SK-N-SH (cell line): ENCODE data around the gene JAKMIP1. TPM values are rescaled to one million over a fixed set of nuclear protein-coding genes. Genes with fewer than 3 reads are reported as not detected.

ENCODE experiments used
- CTCF ChIA-PET: fragments of 300-600, 350-600 bp; formaldehyde crosslinking; extraction: SDS; loops from one replicate; lab custom pipeline; 2021; lab: Yijun Ruan, JAX
- POLR2A ChIA-PET: fragments of 350-600 bp; sonication (Branson Sonifier 250); formaldehyde crosslinking; extraction: SDS; loops from one replicate; lab custom pipeline; 2020; ENCODE audit warnings: antibody characterized with exemption, inconsistent platforms; lab: Yijun Ruan, JAX
- DNase-seq: peaks from one replicate; pipeline ENCODE4 v3.0.0; 2012
- H2AFZ ChIP-seq: fragments of 200-600 bp; sonication (generic); 2 replicates; pipeline ENCODE4 v1.8.1; 2016; ENCODE audit warnings: antibody characterized with exemption, mild to moderate bottlenecking, low read depth
- H3F3A ChIP-seq: fragments of 200-600 bp; sonication (generic); replicated peaks from 2 replicates; pipeline ENCODE3; 2016; ENCODE audit warnings: antibody characterized with exemption, mild to moderate bottlenecking; ENCODE audit not compliant: insufficient read depth
- H3K27ac ChIP-seq, 2 experiments: fragments of 200-500 bp in 1 of 2; fragments of 200-600 bp in 1 of 2; sonication (Bioruptor generic) in 1 of 2; sonication (generic), shearing (Covaris generic) in 1 of 2; 2 replicates each; pipeline versions ENCODE4 v1.5.1 to v1.6.1; 2014 to 2016; ENCODE audit warnings: low read depth in 2 of 2, inconsistent platforms in 1 of 2, low read length in 1 of 2, mild to moderate bottlenecking in 1 of 2, mixed read lengths in 1 of 2
- H3K27me3 ChIP-seq: fragments of 200-600 bp; sonication (generic), shearing (Covaris generic); 2 replicates; pipeline ENCODE4 v1.6.1; 2016; ENCODE audit warnings: mixed run types; ENCODE audit not compliant: insufficient read depth
- H3K36me3 ChIP-seq, 2 experiments: fragments of 200-500 bp in 1 of 2; fragments of 200-600 bp in 1 of 2; sonication (Bioruptor generic) in 1 of 2; sonication (generic) in 1 of 2; replicated peaks in 1 of 2; 2 replicates each; pipeline versions ENCODE3 to v1.5.1; 2014 to 2016; ENCODE audit warnings: low read length in 1 of 2, mild to moderate bottlenecking in 1 of 2; ENCODE audit not compliant: insufficient read depth in 2 of 2, control insufficient read depth in 1 of 2
- H3K4me1 ChIP-seq, 2 experiments: fragments of 200-500 bp in 1 of 2; fragments of 200-600 bp in 1 of 2; sonication (Bioruptor generic) in 1 of 2; sonication (generic), shearing (Covaris generic) in 1 of 2; 2 replicates each; pipeline versions ENCODE4 v1.5.1 to v1.6.1; 2014 to 2016; ENCODE audit warnings: low read depth in 1 of 2, low read length in 1 of 2, mixed run types in 1 of 2; ENCODE audit not compliant: insufficient read depth in 2 of 2, control insufficient read depth in 1 of 2
- H3K4me2 ChIP-seq: fragments of 200-600 bp; sonication (generic), shearing (Covaris generic); 2 replicates; pipeline ENCODE4 v1.6.1; 2017; ENCODE audit warnings: mixed run types
- H3K4me3 ChIP-seq, 2 experiments: fragments of 200-500 bp in 1 of 2; fragments of 200-600 bp in 1 of 2; sonication (Bioruptor generic) in 1 of 2; sonication (generic), shearing (Covaris generic) in 1 of 2; 2 replicates each; pipeline versions ENCODE4 v1.5.1 to v1.8.1; 2014 to 2016; ENCODE audit warnings: low read depth in 2 of 2, inconsistent platforms in 1 of 2, low read length in 1 of 2, mild to moderate bottlenecking in 1 of 2, mixed read lengths in 1 of 2, moderate library complexity in 1 of 2
- H3K79me2 ChIP-seq: fragments of 200-600 bp; sonication (generic); 2 replicates; pipeline ENCODE4 v1.8.1; 2017; ENCODE audit warnings: mild to moderate bottlenecking; ENCODE audit not compliant: insufficient read depth
- H3K9ac ChIP-seq: fragments of 200-600 bp; sonication (generic); 2 replicates; pipeline ENCODE4 v1.6.1; 2017; ENCODE audit warnings: mixed run types
- H3K9me2 ChIP-seq: fragments of 200-600 bp; sonication (generic); 2 replicates; pipeline ENCODE4 v1.6.1; 2017; ENCODE audit warnings: mixed run types
- H3K9me3 ChIP-seq: fragments of 200-600 bp; sonication (generic); 2 replicates; pipeline ENCODE4 v1.6.1; 2017; ENCODE audit warnings: mixed run types, mild to moderate bottlenecking, moderate library complexity
- H4K20me1 ChIP-seq: fragments of 200-600 bp; sonication (generic); 2 replicates; pipeline ENCODE4 v1.6.1; 2017; ENCODE audit warnings: mild to moderate bottlenecking, mixed run types; ENCODE audit not compliant: insufficient read depth
- FOXJ3 ChIP-seq: sonication (generic); formaldehyde crosslinking; IDR thresholded peaks from 2 replicates; pipeline ENCODE4 v1.5.1; 2020; ENCODE audit warnings: mild to moderate bottlenecking, missing genetic modification reagents
- FOXM1 ChIP-seq: IDR thresholded peaks from 2 replicates; pipeline ENCODE4 v1.4.0; 2012; ENCODE audit warnings: low read depth, mild to moderate bottlenecking
- JUND ChIP-seq: IDR thresholded peaks from 2 replicates; pipeline ENCODE4 v1.4.0; 2012
- MXI1 ChIP-seq: IDR thresholded peaks from 2 replicates; pipeline ENCODE4 v1.6.1; 2012; ENCODE audit warnings: mild to moderate bottlenecking, low read depth, low read length, improper control_type of control experiment
- NRF1 ChIP-seq: IDR thresholded peaks from 2 replicates; pipeline ENCODE4 v1.6.1; 2012; ENCODE audit warnings: low read depth, mild to moderate bottlenecking, low read length
- RXRA ChIP-seq: IDR thresholded peaks from 2 replicates; pipeline ENCODE4 v1.4.0; 2012; ENCODE audit warnings: low read depth, mild to moderate bottlenecking, borderline replicate concordance
- SIN3A ChIP-seq: IDR thresholded peaks from 2 replicates; pipeline ENCODE4 v1.6.1; 2012; ENCODE audit warnings: low read depth, mild to moderate bottlenecking, low read length, moderate library complexity, borderline replicate concordance
- TAF1 ChIP-seq: IDR thresholded peaks from 2 replicates; pipeline ENCODE4 v1.6.1; 2012; ENCODE audit warnings: low read depth, mild to moderate bottlenecking, low read length, moderate library complexity, borderline replicate concordance
- TCF12 ChIP-seq: IDR thresholded peaks from 2 replicates; pipeline ENCODE4 v1.4.0; 2012
- TEAD4 ChIP-seq: IDR thresholded peaks from 2 replicates; pipeline ENCODE4 v1.4.0; 2012; ENCODE audit warnings: mild to moderate bottlenecking, borderline replicate concordance; ENCODE audit not compliant: insufficient read depth
- YY1 ChIP-seq: IDR thresholded peaks from 2 replicates; pipeline ENCODE4 v1.4.0; 2012; ENCODE audit warnings: low read depth, mild to moderate bottlenecking
- WGBS: methylation state at CpG from one replicate; pipeline ENCODE4 v1.1.6; 2017; ENCODE audit warnings: low lambda C conversion rate; 5-methylcytosine and 5-hydroxymethylcytosine counted together
- polyA plus RNA-seq, 3 experiments: library from polyadenylated mRNA; depleted of rRNA; stranded (reverse); fragments of >200 nt; gene quantifications; 2 replicates each; pipeline ENCODE4 v1.2.3, GENCODE V29; 2012
- TF ChIP-seq, protein P1 (sequence below): fragments of 150-350 bp; IDR thresholded peaks from 2 replicates; pipeline ENCODE4 v1.6.1; 2017; ENCODE audit warnings: antibody characterized with exemption, low read length, low read depth, borderline replicate concordance
- TF ChIP-seq, protein P2 (sequence below): IDR thresholded peaks from 2 replicates; pipeline ENCODE4; 2012

The JAKMIP1 gene
- polyA plus RNA-seq, 1 of the 3 experiments (the other 2 are of a cell fraction), result 0.54 TPM

DNA sequence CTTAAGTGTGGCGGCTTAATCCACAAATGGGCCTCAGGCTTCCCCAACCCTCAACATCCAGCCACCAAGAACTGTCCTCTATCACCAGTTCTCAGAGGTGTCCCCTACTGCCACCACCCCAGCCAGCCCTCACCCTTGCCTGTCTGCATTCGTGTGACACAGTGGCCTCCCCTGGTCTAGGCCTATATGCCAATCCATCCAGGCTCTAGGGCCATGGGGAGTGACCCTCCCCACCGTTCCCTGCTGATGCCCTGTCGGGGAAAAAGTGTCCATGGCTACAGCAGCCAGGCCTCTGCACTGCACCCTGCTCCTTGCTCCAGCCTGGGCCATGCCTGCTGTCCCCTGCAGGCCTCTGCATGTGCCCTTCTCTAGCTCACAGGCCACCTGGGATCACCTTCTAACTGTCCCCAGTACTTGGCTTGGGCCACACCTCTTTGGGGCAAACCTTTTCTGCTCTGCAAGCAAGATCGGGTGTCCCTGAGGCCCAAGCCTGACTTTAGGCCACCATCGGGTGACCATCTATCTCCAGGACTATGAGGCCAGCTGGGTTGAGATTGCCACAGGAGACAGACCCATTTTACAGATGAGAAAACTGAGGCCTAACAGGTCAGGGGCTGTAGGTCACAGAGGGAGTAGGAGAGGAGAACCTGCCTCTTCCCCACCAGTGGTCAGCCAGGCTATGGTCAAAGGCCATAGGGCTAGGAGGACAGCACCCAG is 75.8 kb downstream of the JAKMIP1 start:
- Histone ChIP-seq H3K79me2 (no peaks in the 10 kb centered on the region), H3K4me1 (no peaks in the 10 kb centered on the region; a peak in 1 of 4 replicates), H3K27me3 (no peaks in the 10 kb centered on the region), H4K20me1 (no peaks in the 10 kb centered on the region), H3K4me3 (no peak overlapping the region), H3K9me2 (no peaks in the 10 kb centered on the region), H3K27ac (no peak overlapping the region), H3K36me3 (no peaks in the 10 kb centered on the region), H2AFZ (no peak overlapping the region), H3K9me3 (no peaks in the 10 kb centered on the region), H3K9ac (no peak overlapping the region), H3F3A (peaks cover 4% of the 10 kb centered on the region), H3K4me2 (no peak overlapping the region)
- 48% methylated on average over 6 of the region's 6 CpGs for WGBS
- DNase-seq, result no peak
- CTCF ChIA-PET, result interaction anchor here (1.2 to 2.0 kb wide), 4 partner anchors 7 to 126 kb away, joined by 3 to 5 read pairs (median 4); no protein-coding TSS in a partner anchor
- POLR2A ChIA-PET, result no interaction called here
- TF ChIP-seq YY1 (no peak), SIN3A (no peak)

DNA sequence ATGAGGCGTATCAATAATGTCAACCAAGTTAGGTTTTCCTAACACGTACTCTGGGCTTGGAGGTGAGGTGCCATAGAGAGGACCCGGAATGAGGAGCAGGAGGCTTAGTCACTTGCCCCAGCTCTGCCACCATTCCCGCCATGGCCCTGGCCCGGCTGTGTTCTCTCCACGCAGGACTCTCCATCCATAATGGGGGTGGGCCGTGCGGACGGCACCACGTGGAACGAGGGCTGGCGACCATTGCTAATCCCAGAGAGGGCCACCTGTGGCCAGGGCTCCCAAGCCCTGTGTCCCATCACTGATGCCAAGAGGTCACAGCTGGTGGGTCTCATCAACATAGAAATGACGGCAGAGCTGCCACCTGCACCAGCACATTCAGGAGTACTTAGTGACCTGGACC is 76.4 kb downstream of the JAKMIP1 start:
- DNase-seq, result no peak
- H4K20me1 ChIP-seq, result no peaks in the 10 kb centered on the region
- no peak overlapping the region for H3K27ac ChIP-seq
- ChIA-PET CTCF (interaction anchor here (1.2 to 2.0 kb wide), 4 partner anchors 8 to 127 kb away, joined by 3 to 5 read pairs (median 4); no protein-coding TSS in a partner anchor), POLR2A (no interaction called here)
- TF ChIP-seq JUND (no peak), FOXM1 (no peak), TCF12 (no peak), TAF1 (no peak), NRF1 (no peak), MXI1 (no peak), TEAD4 (no peak), FOXJ3 (CRISPR knock-in tag) (no peak), RXRA (no peak)
- TF ChIP-seq, protein P1, sequence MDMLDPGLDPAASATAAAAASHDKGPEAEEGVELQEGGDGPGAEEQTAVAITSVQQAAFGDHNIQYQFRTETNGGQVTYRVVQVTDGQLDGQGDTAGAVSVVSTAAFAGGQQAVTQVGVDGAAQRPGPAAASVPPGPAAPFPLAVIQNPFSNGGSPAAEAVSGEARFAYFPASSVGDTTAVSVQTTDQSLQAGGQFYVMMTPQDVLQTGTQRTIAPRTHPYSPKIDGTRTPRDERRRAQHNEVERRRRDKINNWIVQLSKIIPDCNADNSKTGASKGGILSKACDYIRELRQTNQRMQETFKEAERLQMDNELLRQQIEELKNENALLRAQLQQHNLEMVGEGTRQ, result no peak
- TF ChIP-seq, protein P2, sequence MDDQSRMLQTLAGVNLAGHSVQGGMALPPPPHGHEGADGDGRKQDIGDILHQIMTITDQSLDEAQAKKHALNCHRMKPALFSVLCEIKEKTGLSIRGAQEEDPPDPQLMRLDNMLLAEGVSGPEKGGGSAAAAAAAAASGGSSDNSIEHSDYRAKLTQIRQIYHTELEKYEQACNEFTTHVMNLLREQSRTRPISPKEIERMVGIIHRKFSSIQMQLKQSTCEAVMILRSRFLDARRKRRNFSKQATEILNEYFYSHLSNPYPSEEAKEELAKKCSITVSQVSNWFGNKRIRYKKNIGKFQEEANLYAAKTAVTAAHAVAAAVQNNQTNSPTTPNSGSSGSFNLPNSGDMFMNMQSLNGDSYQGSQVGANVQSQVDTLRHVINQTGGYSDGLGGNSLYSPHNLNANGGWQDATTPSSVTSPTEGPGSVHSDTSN, result no peak
- no peaks in the 10 kb centered on the region for H3K27me3 ChIP-seq
- no peaks in the 10 kb centered on the region for H3K79me2 ChIP-seq
- no peaks in the 10 kb centered on the region for H3K9me3 ChIP-seq
- no peaks in the 10 kb centered on the region; a peak in 1 of 4 replicates for H3K4me1 ChIP-seq
- no peaks in the 10 kb centered on the region for H3K9me2 ChIP-seq
- 69% methylated on average over 4 of the region's 13 CpGs for WGBS
- no peak overlapping the region for H3K4me3 ChIP-seq
- no peak overlapping the region for H3K9ac ChIP-seq
- H3K4me2 ChIP-seq, result no peak overlapping the region
- H3F3A ChIP-seq, result peaks cover 4% of the 10 kb centered on the region
- H3K36me3 ChIP-seq, result no peaks in the 10 kb centered on the region
- H2AFZ ChIP-seq, result no peak overlapping the region
